ENCODE results near the gene NIPAL3. TPM values are rescaled to one million over a fixed set of nuclear protein-coding genes. Genes with fewer than 3 reads are reported as not detected.

Gene NIPAL3
- total RNA-seq, 1 experiment from 2014 or later = 16.6 TPM

DNA sequence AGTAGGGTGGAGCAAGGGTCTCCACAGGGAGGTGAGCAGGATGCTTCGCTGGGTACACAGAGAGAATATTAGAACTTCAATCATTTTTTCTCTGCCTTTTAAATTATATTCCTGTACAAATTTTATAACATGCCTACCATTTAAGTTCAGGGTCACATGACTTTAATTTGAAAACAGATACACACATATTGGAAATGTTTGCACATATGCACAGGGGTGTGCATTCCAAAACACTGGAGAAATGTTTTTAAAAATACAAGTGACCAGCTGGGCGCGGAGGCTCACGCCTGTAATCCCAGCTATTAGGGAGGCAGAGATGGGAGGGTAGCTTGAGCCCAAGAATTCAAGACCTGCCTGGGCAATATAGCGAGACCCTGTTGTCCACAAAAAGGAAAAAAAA lies 39.7 kb downstream of the NIPAL3 start:
- BruUV-seq (replicated peaks) = no TSS peak
- no peak for DNase-seq (ENCODE audit: low read depth, low spot score)

DNA sequence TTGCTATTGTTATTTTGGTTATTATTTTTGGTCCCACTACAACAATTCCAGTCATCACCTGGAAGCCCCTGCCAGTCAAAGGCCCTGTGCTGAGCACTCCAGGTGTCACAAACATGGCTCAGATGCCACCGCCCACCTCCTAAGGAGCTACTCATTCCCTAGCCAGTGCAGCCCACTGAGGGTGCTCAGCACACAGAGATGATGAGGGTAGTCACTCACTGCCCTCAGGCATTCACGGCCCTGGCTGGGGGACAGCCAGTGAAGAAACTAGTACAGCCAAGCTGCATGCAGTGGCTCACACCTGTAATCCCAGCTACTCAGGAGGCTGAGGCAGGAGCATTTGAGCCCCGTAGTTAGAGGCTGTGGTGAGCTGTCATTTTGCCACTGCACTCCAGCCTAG lies 42.3 kb downstream of the NIPAL3 start:
- intact Hi-C loops (cut with micrococcal nuclease) = no loop called here
- H2AFZ ChIP-seq (ENCODE audit: low read depth, low read length, poor library complexity, severe bottlenecking) = no peak overlapping the region
- no peak overlapping the region for H3K4me3 ChIP-seq (replicated peaks in 1 of 2; ENCODE audit: low read depth in 1 of 2, low read length in 2 of 2)
- H3K36me3 ChIP-seq (ENCODE audit: control insufficient read depth in 1 of 2, insufficient read depth in 2 of 2, low read length in 2 of 2) = no peaks in the 10 kb centered on the region
- peaks cover 0 to 8% of the 10 kb centered on the region in 2 experiments; a peak in 2 of 4 replicates for H3K4me1 ChIP-seq (ENCODE audit: control insufficient read depth in 1 of 2, insufficient read depth in 2 of 2, low read length in 2 of 2)
- no peak for ATAC-seq
- no peaks in the 10 kb centered on the region for H3K9me2 ChIP-seq (ENCODE audit: insufficient read depth)
- H3K4me2 ChIP-seq (ENCODE audit: low read length) = no peak overlapping the region
- no peaks in the 10 kb centered on the region for H3K79me2 ChIP-seq (ENCODE audit: insufficient read depth, low read length)
- no peak for TF ChIP-seq CEBPB (IDR thresholded peaks at IDR 0.05; ENCODE audit: low read depth)
- TF ChIP-seq, protein P1, sequence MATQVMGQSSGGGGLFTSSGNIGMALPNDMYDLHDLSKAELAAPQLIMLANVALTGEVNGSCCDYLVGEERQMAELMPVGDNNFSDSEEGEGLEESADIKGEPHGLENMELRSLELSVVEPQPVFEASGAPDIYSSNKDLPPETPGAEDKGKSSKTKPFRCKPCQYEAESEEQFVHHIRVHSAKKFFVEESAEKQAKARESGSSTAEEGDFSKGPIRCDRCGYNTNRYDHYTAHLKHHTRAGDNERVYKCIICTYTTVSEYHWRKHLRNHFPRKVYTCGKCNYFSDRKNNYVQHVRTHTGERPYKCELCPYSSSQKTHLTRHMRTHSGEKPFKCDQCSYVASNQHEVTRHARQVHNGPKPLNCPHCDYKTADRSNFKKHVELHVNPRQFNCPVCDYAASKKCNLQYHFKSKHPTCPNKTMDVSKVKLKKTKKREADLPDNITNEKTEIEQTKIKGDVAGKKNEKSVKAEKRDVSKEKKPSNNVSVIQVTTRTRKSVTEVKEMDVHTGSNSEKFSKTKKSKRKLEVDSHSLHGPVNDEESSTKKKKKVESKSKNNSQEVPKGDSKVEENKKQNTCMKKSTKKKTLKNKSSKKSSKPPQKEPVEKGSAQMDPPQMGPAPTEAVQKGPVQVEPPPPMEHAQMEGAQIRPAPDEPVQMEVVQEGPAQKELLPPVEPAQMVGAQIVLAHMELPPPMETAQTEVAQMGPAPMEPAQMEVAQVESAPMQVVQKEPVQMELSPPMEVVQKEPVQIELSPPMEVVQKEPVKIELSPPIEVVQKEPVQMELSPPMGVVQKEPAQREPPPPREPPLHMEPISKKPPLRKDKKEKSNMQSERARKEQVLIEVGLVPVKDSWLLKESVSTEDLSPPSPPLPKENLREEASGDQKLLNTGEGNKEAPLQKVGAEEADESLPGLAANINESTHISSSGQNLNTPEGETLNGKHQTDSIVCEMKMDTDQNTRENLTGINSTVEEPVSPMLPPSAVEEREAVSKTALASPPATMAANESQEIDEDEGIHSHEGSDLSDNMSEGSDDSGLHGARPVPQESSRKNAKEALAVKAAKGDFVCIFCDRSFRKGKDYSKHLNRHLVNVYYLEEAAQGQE (IDR thresholded peaks at IDR 0.05; ENCODE audit: low read depth) = no peak
- no peak for TF ChIP-seq RAD21 (IDR thresholded peaks at IDR 0.05; ENCODE audit: low read depth)
- TF ChIP-seq EZH2 (IDR thresholded peaks at IDR 0.05) = no peak
- TF ChIP-seq SP1 (IDR thresholded peaks at IDR 0.05; ENCODE audit: low read depth) = no peak
- TF ChIP-seq EGR1 (IDR thresholded peaks at IDR 0.05; ENCODE audit: low read depth) = no peak
- TF ChIP-seq YY1 (IDR thresholded peaks at IDR 0.05; ENCODE audit: extremely low read depth, insufficient replicate concordance, low read depth, low read length) = no peak
- TF ChIP-seq, protein P2, sequence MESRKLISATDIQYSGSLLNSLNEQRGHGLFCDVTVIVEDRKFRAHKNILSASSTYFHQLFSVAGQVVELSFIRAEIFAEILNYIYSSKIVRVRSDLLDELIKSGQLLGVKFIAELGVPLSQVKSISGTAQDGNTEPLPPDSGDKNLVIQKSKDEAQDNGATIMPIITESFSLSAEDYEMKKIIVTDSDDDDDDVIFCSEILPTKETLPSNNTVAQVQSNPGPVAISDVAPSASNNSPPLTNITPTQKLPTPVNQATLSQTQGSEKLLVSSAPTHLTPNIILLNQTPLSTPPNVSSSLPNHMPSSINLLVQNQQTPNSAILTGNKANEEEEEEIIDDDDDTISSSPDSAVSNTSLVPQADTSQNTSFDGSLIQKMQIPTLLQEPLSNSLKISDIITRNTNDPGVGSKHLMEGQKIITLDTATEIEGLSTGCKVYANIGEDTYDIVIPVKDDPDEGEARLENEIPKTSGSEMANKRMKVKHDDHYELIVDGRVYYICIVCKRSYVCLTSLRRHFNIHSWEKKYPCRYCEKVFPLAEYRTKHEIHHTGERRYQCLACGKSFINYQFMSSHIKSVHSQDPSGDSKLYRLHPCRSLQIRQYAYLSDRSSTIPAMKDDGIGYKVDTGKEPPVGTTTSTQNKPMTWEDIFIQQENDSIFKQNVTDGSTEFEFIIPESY (IDR thresholded peaks at IDR 0.05; ENCODE audit: extremely low read depth, insufficient replicate concordance, low read length) = no peak
- no peak for TF ChIP-seq FOSL1 (IDR thresholded peaks at IDR 0.05; ENCODE audit: low read depth)
- no peak for TF ChIP-seq ZFX (IDR thresholded peaks at IDR 0.05)
- TF ChIP-seq TCF7L2 (IDR thresholded peaks at IDR 0.05; ENCODE audit: borderline replicate concordance, extremely low read depth, insufficient read depth, insufficient read length) = no peak
- TF ChIP-seq JUND (IDR thresholded peaks at IDR 0.05) = no peak
- H3K27ac ChIP-seq (ENCODE audit: low read depth, low read length) = no peak overlapping the region
- H4K20me1 ChIP-seq (ENCODE audit: insufficient read depth) = no peaks in the 10 kb centered on the region
- ChIA-PET RAD21 (ENCODE audit: low non-redundant PET in 1 of 2, low total read pairs in 2 of 2, uncharacterized antibody in 2 of 2, unreplicated experiment in 2 of 2) (no interaction called here), CTCF (no interaction called here), POLR2A (no interaction called here)
- no peaks in the 10 kb centered on the region for H3K9me3 ChIP-seq (ENCODE audit: control insufficient read depth in 1 of 2, insufficient read depth in 1 of 2, low read depth in 1 of 2, low read length in 2 of 2)
- BruUV-seq (replicated peaks) = no TSS peak
- no peak overlapping the region for H3K9ac ChIP-seq (ENCODE audit: low read length)
- no peak for DNase-seq (ENCODE audit: low read depth, low spot score)
- no peaks in the 10 kb centered on the region for H3K27me3 ChIP-seq (ENCODE audit: insufficient read depth, low read length)

More for the DNA sequence above, 39.7 kb downstream of the NIPAL3 start:
- H3K4me1 ChIP-seq (ENCODE audit: control insufficient read depth in 1 of 2, insufficient read depth in 2 of 2, low read length in 2 of 2) = no peaks in the 10 kb centered on the region
- peaks cover 0 to under 1% of the 10 kb centered on the region in 2 experiments; a peak in 1 of 4 replicates for H3K36me3 ChIP-seq (ENCODE audit: control insufficient read depth in 1 of 2, insufficient read depth in 2 of 2, low read length in 2 of 2)
- ATAC-seq = no peak
- no peak for TF ChIP-seq SRF (IDR thresholded peaks at IDR 0.05; ENCODE audit: low read depth)
- H4K20me1 ChIP-seq (ENCODE audit: insufficient read depth) = no peaks in the 10 kb centered on the region
- no peaks in the 10 kb centered on the region for H3K79me2 ChIP-seq (ENCODE audit: insufficient read depth, low read length)
- H3K4me2 ChIP-seq (ENCODE audit: low read length) = no peak overlapping the region
- CTCF ChIA-PET = no interaction called here
- intact Hi-C loops (cut with micrococcal nuclease) = no loop called here
- H3K4me3 ChIP-seq (replicated peaks in 1 of 2; ENCODE audit: low read depth in 1 of 2, low read length in 2 of 2) = no peak overlapping the region
- no peak overlapping the region for H2AFZ ChIP-seq (ENCODE audit: low read depth, low read length, poor library complexity, severe bottlenecking)
- H3K9me3 ChIP-seq (ENCODE audit: control insufficient read depth in 1 of 2, insufficient read depth in 1 of 2, low read depth in 1 of 2, low read length in 2 of 2) = no peaks in the 10 kb centered on the region
- POLR2A ChIA-PET = no interaction called here
- H3K27ac ChIP-seq (ENCODE audit: low read depth, low read length) = no peak overlapping the region
- RAD21 ChIA-PET (ENCODE audit: low non-redundant PET in 1 of 2, low total read pairs in 2 of 2, uncharacterized antibody in 2 of 2, unreplicated experiment in 2 of 2) = no interaction called here
- no peaks in the 10 kb centered on the region for H3K27me3 ChIP-seq (ENCODE audit: insufficient read depth, low read length)
- H3K9ac ChIP-seq (ENCODE audit: low read length) = no peak overlapping the region
- H3K9me2 ChIP-seq (ENCODE audit: insufficient read depth) = no peaks in the 10 kb centered on the region

Data from HCT116 (cell line).